Limb (tissue), 2 donors: ENCODE measurements around the gene IGFL1.
"Not testable (repeated sequence)": the region's sequence is repeated elsewhere in the genome, so short reads cannot be mapped to it uniquely, and the experiment has no call there.

Experiments
- DNase-seq, 2 donors: peaks; one replicate each; pipeline ENCODE4 v3.0.0-alpha.2; 2016; ENCODE audit errors: extremely low spot score in 2 of 2

The IGFL1 gene

GRCh38 chr19:46229442-46229841 is at the start of gene IGFL1:
TSS of gene IGFL1 (plus strand) at chr19:46229742. CDS start at chr19:46229775, 33 bp downstream.
- DNase-seq: no peak

DNA sequence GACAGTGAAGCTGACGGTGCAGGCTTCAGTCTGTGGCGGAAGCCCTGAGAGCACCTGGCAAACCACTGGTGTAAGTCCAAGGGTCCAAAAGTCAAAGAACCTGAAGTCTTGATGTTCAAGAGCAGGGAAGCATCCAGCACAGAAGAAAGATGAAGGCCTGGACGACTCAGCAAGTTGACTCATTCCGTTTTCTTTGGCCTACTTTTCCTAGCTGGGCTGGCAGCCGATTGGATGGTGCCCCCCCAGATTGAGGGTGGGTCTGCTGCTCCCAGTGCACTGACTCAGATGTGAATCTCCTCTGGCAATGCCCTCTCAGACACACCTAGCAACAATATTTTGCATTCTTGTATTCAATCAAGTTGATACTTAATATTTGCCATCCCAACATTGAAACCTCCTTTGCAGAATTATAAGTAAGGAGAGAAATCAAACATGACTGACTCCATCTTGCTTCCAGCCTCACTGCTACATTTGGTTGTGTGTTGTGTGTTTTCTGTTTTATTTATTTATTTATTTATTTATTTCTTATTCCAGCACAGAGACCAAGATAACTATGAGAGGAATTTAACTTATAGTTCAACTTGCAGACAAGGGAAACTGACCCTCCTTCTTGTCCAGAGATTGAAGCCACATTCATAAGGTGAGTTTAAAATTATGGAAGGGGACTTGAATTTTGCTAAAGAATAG is 48.7 kb upstream of the IGFL1 start:
- no peak for DNase-seq

DNA sequence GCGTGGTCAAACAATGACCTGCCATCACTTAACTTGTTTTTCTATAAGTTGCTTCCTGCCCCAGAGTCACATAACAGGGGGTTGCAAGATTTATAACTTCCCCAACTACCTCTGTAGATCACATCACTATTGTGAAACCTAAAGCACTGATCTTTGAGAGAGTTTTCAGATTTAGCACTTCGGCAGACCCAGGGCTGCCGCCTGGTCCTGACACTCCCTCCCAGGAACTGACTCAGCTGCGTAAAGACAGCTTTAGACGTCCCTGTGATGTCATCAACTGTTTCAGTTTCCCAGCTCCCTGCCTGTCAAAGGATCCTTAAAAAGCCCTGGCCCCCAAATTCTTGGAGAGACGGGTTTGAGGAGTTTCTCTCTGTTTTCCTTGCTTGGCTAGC is 48.2 kb upstream of the IGFL1 start:
- DNase-seq: no peak

GRCh38 chr19:46182476-46182875 is 47.1 kb upstream of the IGFL1 start:
- DNase-seq: no peak

DNA sequence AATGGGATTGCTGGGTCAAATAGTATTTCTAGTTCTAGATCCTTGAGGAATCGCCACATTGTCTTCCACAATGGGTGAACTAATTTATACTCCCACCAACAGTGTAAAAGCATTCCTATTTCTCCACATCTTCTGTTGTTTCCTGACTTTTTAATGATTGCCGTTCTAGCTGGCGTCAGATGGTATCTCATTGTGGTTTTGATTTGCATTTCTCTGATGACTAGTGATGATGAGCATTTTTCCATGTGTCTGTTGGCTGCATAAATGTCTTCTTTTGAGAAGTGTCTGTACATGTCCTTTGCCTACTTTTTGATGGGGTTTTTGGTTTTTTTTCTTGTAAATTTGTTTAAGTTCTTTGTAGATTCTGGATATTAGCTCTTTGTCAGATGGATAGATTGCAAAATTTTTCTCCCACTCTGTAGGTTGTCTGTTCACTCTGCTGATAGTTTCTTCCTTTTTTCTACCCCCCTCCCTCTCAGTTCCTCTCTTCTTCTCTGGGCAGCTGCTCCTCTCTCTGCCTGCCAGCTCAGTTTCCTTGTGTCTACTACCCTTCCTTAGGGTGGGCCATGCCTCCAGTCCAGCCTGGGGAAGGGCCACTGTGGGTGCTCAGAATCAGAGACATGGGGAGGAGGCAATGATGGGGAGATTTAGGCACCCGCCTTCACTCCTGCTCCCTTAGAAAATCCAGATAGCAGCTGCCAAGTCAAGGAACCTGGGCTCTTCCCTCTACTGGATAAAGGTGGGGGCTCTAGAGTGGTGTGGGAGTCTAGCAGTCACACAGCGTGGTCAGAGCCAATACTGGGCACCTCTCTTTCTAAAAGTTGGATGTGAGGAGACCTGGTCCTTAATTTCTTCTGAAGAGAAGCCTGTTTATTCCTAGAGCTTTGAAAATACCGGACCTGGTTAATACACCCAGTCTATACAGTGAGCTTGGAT is 44.5 kb upstream of the IGFL1 start:
- not testable (repeated sequence) for DNase-seq

DNA sequence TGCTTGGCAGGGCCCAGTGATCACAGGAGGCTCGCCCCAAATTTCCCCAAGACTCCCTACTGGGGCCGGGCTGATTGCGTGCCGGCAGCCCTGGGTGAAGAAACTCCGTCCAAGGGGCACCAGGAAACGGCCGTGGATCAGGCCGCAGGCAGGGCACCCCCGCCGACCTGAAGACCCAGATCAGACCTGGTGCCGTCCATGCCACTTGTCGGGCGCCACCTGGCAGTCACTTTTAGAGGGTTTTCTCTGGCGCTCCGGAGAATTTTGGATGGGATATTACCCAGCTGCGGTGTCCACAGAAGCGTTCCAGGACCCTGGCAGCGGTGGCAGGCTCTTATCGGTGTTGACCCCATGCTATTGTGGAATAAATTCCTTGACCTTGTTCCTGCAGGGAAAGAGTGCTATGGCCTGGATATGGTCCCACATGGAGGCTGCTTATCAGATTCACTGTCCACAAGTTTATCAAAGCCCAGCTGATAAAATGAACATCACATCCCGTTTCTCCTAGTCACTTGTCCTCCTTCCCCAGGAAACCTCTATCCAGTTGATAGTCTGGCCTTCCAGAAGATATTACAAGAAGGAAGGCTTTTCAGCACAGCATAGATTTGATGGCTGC is 43.3 kb upstream of the IGFL1 start:
- no peak for DNase-seq

GRCh38 chr19:46186717-46187101 is 42.8 kb upstream of the IGFL1 start:
- no peak for DNase-seq

- DNase-seq: no peak
These were observed 39.3 kb upstream of the IGFL1 start for GRCh38 chr19:46189971-46190888.

DNA sequence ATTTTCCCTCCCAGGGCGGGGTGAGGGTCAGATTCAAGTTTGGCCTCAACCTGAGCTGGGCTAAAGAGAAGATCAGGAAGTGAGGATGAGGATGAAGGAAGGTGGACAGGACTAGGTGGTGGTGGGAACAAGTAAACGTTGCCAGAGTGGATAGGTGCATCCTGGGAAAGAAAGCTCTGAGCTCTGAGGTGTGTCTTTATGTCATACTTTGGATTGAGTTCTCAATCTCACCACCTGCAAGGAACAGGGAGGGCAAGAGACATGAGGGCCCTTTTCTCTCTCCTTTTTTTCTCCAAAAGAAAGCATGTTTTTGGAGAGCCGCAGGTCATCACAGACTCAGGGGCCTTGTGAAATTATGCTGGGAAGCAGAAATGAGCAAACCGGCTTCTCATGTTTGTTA is 38.2 kb upstream of the IGFL1 start:
- DNase-seq: no peak

- DNase-seq: no peak
These were observed 37.6 kb upstream of the IGFL1 start for GRCh38 chr19:46191972-46192371.

DNA sequence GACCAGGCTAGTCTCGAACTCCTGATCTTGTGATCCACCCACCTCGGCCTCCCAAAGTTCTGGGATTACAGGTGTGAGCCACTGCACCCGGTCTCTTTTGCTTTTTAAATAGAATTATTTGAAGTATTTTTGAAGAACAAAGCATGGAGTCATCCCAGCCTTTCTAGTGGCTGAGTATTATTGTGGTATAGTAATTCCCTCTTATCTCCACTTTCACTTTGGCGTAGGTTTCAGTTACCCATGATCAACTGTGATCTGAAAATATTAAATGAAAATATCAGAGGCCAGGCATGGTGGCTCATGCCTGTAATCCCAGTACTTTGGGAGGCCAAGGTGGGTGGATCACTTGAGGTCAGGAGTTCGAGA is 36.9 kb upstream of the IGFL1 start:
- DNase-seq: not testable (repeated sequence)

DNA sequence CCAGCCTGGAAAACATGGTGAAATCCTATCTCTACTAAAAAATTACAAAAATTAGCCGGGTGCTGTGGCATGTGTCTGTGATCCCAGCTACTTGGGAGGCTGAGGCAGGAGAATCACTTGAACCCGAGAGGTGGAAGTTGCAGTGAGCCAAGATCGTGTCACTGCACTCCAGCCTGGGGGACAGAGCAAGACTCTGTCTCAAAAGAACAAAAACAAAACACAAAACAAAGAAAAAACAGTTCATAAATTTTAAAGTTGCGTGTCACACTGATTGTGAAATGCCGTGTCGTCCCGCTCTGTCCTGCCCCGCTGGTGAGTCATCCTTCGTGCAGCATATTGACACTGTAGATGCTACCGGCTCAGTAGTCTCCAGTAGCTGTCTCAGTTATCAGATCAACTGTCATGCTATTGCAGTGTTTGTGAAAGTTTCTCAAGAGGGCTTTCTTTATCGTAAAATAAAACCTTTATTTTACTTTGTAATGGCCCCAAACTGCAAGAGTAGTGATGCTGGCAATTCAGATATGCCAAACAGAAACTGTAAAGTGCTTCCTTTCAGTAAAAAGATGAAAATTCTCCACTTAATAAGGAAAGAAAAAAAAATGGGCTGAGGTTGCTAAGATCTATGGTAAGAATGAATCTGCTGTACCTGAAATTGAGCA is 36.4 kb upstream of the IGFL1 start:
- DNase-seq: no peak

DNA sequence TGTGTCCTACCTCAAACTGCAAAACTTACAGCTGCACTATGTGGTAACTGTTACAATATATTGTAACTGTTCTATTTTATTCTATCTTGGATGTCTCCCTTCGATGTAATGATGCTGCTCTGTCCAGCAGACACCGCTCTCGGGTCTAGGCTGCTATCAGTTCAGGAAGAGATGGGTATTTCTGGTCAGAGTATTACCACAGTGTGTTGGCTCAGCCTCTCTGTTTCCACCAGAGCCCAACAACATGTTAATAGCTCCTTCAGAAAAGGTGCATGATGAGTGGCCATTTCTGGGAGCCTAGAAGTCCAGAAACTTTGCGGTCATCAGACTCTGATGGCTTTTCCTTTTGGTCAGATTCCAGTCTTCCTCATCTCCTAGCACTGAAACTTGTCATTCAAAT is 35.9 kb upstream of the IGFL1 start:
- no peak for DNase-seq

DNA sequence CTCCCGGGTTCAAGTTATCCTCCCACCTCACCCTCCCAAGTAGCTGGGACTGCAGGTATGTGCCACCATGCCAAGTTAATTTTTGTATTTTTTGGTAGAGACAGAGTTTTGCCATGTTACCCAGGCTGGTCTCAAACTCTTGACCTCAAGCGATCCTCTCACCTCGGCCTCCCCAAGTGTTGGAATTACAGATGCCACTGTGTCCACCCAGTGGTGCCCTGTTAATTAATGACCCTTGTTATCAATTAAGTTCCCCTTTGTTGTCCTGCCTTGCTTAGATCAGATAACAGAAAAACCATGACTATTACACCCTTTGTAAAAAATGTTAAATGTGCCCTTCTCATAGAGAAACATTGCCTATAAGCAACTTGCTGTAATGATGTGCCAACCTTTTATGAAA is 34.4 kb upstream of the IGFL1 start:
- DNase-seq: no peak

- not testable (repeated sequence) for DNase-seq
These were observed 33.6 kb upstream of the IGFL1 start for GRCh38 chr19:46195919-46196318.

GRCh38 chr19:46196410-46197124 is 33.0 kb upstream of the IGFL1 start:
- no peak for DNase-seq

DNA sequence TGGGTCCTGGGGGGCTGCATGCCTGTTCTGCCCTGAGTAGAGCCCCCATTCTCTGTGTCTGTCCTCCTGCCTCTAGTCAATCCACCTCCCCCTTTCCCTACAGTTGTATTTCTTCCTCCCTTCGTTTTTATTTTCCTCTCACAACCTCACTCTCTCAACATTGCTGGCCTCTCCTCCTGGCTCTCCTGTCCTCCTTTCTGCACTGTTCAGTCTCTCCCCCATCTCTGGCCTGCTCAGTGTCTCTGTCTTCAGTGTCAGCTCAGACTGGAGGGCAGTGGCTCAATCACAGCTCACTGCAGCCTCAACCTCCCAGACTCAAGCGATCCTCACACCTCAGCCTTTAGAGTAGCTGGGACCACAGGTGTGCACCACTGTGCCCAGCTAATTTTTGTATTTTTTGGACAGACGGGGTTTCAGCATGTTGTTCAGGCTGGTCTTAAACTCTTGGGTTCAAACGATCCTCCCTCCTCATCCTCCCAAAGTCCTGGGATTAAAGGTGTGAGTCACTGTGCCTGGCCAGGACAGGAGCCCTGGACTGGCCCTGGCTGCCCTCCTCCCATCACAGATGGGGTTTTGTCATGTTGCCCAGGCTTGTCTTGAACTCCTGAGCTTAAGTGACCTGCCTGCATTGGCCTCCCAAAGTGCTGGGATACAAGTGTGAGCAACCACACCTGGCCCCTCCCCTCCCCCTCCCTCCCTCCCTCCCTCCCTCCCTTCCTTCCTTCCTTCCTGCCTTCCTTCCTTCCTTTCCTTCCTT is 32.0 kb upstream of the IGFL1 start:
- DNase-seq: no peak

GRCh38 chr19:46198756-46199155 is 30.8 kb upstream of the IGFL1 start:
- no peak for DNase-seq
